Activated naive CD8-positive, alpha-beta T cell (primary cell): ENCODE data around the gene RAB24.

Experiments used
- H3K27ac Mint-ChIP-seq: one replicate; pipeline ENCODE4 v1.8.0; 2021; ENCODE audit warnings: mixed read lengths
- H3K27me3 Mint-ChIP-seq: one replicate; pipeline ENCODE4 v1.8.0; 2021; ENCODE audit warnings: mixed read lengths
- H3K36me3 Mint-ChIP-seq: one replicate; pipeline ENCODE4 v1.8.0; 2021; ENCODE audit warnings: mixed read lengths
- H3K4me1 Mint-ChIP-seq: one replicate; pipeline ENCODE4 v1.8.0; 2021; ENCODE audit warnings: low read depth, mixed read lengths
- H3K4me3 Mint-ChIP-seq: one replicate; pipeline ENCODE4 v1.8.0; 2021; ENCODE audit warnings: mild to moderate bottlenecking, mixed read lengths
- H3K9me3 Mint-ChIP-seq: one replicate; pipeline ENCODE4 v1.8.0; 2021; ENCODE audit warnings: low read depth, mixed read lengths

RAB24 gene

GRCh38 chr5:177325868-177326381 is 22.4 kb upstream of the RAB24 start:
- Mint-ChIP-seq H3K4me3 (no peak overlapping the region), H3K27ac (no peak overlapping the region), H3K9me3 (no peaks in the 10 kb centered on the region), H3K27me3 (no peaks in the 10 kb centered on the region), H3K4me1 (peaks cover 10% of the 10 kb centered on the region), H3K36me3 (peaks cover 3% of the 10 kb centered on the region)

- Mint-ChIP-seq H3K36me3 (peaks cover 3% of the 10 kb centered on the region), H3K4me1 (peaks cover 16% of the 10 kb centered on the region), H3K27me3 (no peaks in the 10 kb centered on the region), H3K4me3 (no peak overlapping the region), H3K27ac (no peak overlapping the region), H3K9me3 (no peaks in the 10 kb centered on the region)
Observed at GRCh38 chr5:177320879-177321278, 17.4 kb upstream of the RAB24 start.

GRCh38 chr5:177319913-177320588 is 16.5 kb upstream of the RAB24 start:
- no peak overlapping the region for H3K27ac Mint-ChIP-seq
- no peak overlapping the region for H3K4me3 Mint-ChIP-seq

GRCh38 chr5:177317959-177318377 is 14.4 kb upstream of the RAB24 start:
- Mint-ChIP-seq H3K4me3 (no peak overlapping the region), H3K27ac (no peak overlapping the region), H3K4me1 (peaks cover 16% of the 10 kb centered on the region), H3K9me3 (no peaks in the 10 kb centered on the region), H3K27me3 (no peaks in the 10 kb centered on the region), H3K36me3 (peaks cover 3% of the 10 kb centered on the region)

More at GRCh38 chr5:177319913-177320588, 16.5 kb upstream of the RAB24 start:
- peaks cover 16% of the 10 kb centered on the region for H3K4me1 Mint-ChIP-seq
- no peaks in the 10 kb centered on the region for H3K27me3 Mint-ChIP-seq
- no peaks in the 10 kb centered on the region for H3K9me3 Mint-ChIP-seq
- peaks cover 3% of the 10 kb centered on the region for H3K36me3 Mint-ChIP-seq

- no peak overlapping the region for H3K4me3 Mint-ChIP-seq
- no peaks in the 10 kb centered on the region for H3K36me3 Mint-ChIP-seq
- no peaks in the 10 kb centered on the region for H3K9me3 Mint-ChIP-seq
- no peaks in the 10 kb centered on the region for H3K27me3 Mint-ChIP-seq
- H3K4me1 Mint-ChIP-seq: peaks cover 22% of the 10 kb centered on the region
- no peak overlapping the region for H3K27ac Mint-ChIP-seq
Observed at GRCh38 chr5:177316005-177316404, 12.5 kb upstream of the RAB24 start.

GRCh38 chr5:177315411-177315810 is 11.9 kb upstream of the RAB24 start:
- H3K9me3 Mint-ChIP-seq: no peaks in the 10 kb centered on the region
- H3K36me3 Mint-ChIP-seq: no peaks in the 10 kb centered on the region
- H3K4me3 Mint-ChIP-seq: no peak overlapping the region
- peaks cover 26% of the 10 kb centered on the region for H3K4me1 Mint-ChIP-seq
- H3K27ac Mint-ChIP-seq: no peak overlapping the region
- H3K27me3 Mint-ChIP-seq: no peaks in the 10 kb centered on the region

GRCh38 chr5:177314376-177315342 is 11.1 kb upstream of the RAB24 start:
- H3K4me1 Mint-ChIP-seq: peaks cover 26% of the 10 kb centered on the region
- no peak overlapping the region for H3K4me3 Mint-ChIP-seq

GRCh38 chr5:177313561-177314259 is 10.2 kb upstream of the RAB24 start:
- Mint-ChIP-seq H3K4me3 (no peak overlapping the region), H3K4me1 (peaks cover 29% of the 10 kb centered on the region), H3K9me3 (no peaks in the 10 kb centered on the region), H3K36me3 (no peaks in the 10 kb centered on the region), H3K27ac (no peak overlapping the region), H3K27me3 (no peaks in the 10 kb centered on the region)

More at GRCh38 chr5:177314376-177315342, 11.1 kb upstream of the RAB24 start:
- Mint-ChIP-seq H3K9me3 (no peaks in the 10 kb centered on the region), H3K27ac (no peak overlapping the region), H3K36me3 (no peaks in the 10 kb centered on the region), H3K27me3 (no peaks in the 10 kb centered on the region)

- H3K27ac Mint-ChIP-seq: peak overlapping the region; percentile 16
- peaks cover 23% of the 10 kb centered on the region for H3K4me1 Mint-ChIP-seq
Observed at GRCh38 chr5:177312649-177313181, 9.2 kb upstream of the RAB24 start.

GRCh38 chr5:177311723-177312648 is 8.5 kb upstream of the RAB24 start, which contains the start of gene MXD3:
Gene MXD3 (minus strand): TSS chr5:177311898. CDS start chr5:177311830, 68 bp downstream.
- H3K4me1 Mint-ChIP-seq: peaks cover 24% of the 10 kb centered on the region
- no peaks in the 10 kb centered on the region for H3K27me3 Mint-ChIP-seq
- no peaks in the 10 kb centered on the region for H3K36me3 Mint-ChIP-seq
- H3K27ac Mint-ChIP-seq: peak within 1 kb of the TSS; percentile 83
- H3K4me3 Mint-ChIP-seq: peak within 1 kb of the TSS; percentile 84
- H3K9me3 Mint-ChIP-seq: no peaks in the 10 kb centered on the region

More at GRCh38 chr5:177312649-177313181, 9.2 kb upstream of the RAB24 start:
- Mint-ChIP-seq H3K9me3 (no peaks in the 10 kb centered on the region), H3K4me3 (peak overlapping the region; percentile 61), H3K36me3 (no peaks in the 10 kb centered on the region), H3K27me3 (no peaks in the 10 kb centered on the region)

GRCh38 chr5:177311392-177311722 is 7.8 kb upstream of the RAB24 start:
- H3K4me1 Mint-ChIP-seq: peaks cover 29% of the 10 kb centered on the region
- H3K9me3 Mint-ChIP-seq: no peaks in the 10 kb centered on the region
- H3K27me3 Mint-ChIP-seq: no peaks in the 10 kb centered on the region
- H3K36me3 Mint-ChIP-seq: no peaks in the 10 kb centered on the region
- H3K4me3 Mint-ChIP-seq: peak overlapping the region; percentile 67
- H3K27ac Mint-ChIP-seq: no peak overlapping the region

- H3K27ac Mint-ChIP-seq: peak overlapping the region; percentile 25
- H3K4me3 Mint-ChIP-seq: peak overlapping the region; percentile 84
- H3K9me3 Mint-ChIP-seq: no peaks in the 10 kb centered on the region
- peaks cover 4% of the 10 kb centered on the region for H3K36me3 Mint-ChIP-seq
- H3K4me1 Mint-ChIP-seq: peaks cover 33% of the 10 kb centered on the region
- H3K27me3 Mint-ChIP-seq: no peaks in the 10 kb centered on the region
Observed at GRCh38 chr5:177310757-177311391, 7.4 kb upstream of the RAB24 start.

GRCh38 chr5:177310332-177310731 is 6.8 kb upstream of the RAB24 start:
- H3K4me1 Mint-ChIP-seq: peaks cover 37% of the 10 kb centered on the region
- no peaks in the 10 kb centered on the region for H3K27me3 Mint-ChIP-seq
- H3K27ac Mint-ChIP-seq: no peak overlapping the region
- H3K4me3 Mint-ChIP-seq: no peak overlapping the region
- H3K36me3 Mint-ChIP-seq: peaks cover 7% of the 10 kb centered on the region
- no peaks in the 10 kb centered on the region for H3K9me3 Mint-ChIP-seq
